ENCODE results near the gene TRAF3IP3. TPM values are rescaled to one million over a fixed set of nuclear protein-coding genes. Genes with fewer than 3 reads are reported as not detected.

The TRAF3IP3 gene
- total RNA-seq, 1 experiment from 2014 or later: 0.34 TPM

DNA sequence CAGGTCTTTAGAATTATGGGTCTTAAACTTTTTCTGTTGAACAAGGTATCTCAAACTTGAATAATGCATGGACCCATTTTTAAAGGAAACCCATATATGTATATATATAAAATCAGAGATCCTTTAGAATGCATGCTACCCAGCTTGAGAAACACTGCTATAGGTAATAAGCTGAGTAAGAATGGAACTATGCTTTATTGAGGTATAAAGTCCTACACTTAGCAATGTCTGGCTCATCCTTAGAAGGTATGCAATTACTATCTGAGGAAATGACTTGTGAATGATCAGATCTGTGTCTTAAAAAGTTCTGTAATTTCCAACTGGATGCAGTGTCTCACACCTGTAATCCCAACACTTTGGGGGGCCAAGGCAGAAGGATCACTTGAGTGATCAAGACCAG, 11.2 kb downstream of the TRAF3IP3 start:
- ChIA-PET CTCF (interaction anchor here (1.0 kb wide), 1 partner anchor 19 kb away, joined by 4 read pairs; no protein-coding TSS in a partner anchor), POLR2A (no interaction called here), RAD21 (ENCODE audit: low non-redundant PET in 1 of 2, low total read pairs in 2 of 2, uncharacterized antibody in 2 of 2, unreplicated experiment in 2 of 2) (no interaction called here)
- H2AFZ ChIP-seq (ENCODE audit: low read depth, low read length, poor library complexity, severe bottlenecking): no peak overlapping the region
- no peaks in the 10 kb centered on the region for H3K9me2 ChIP-seq (ENCODE audit: insufficient read depth)
- H4K20me1 ChIP-seq (ENCODE audit: insufficient read depth): no peaks in the 10 kb centered on the region
- no peaks in the 10 kb centered on the region for H3K4me1 ChIP-seq (ENCODE audit: control insufficient read depth in 1 of 2, insufficient read depth in 2 of 2, low read length in 2 of 2)
- no peaks in the 10 kb centered on the region for H3K79me2 ChIP-seq (ENCODE audit: insufficient read depth, low read length)
- no peak overlapping the region for H3K4me2 ChIP-seq (ENCODE audit: low read length)
- TF ChIP-seq SP1 (IDR thresholded peaks at IDR 0.05; ENCODE audit: low read depth) (no peak), ATF3 (IDR thresholded peaks at IDR 0.05) (no peak), EZH2 (IDR thresholded peaks at IDR 0.05) (no peak), MAX (IDR thresholded peaks at IDR 0.05) (no peak), TCF7L2 (IDR thresholded peaks at IDR 0.05; ENCODE audit: borderline replicate concordance, extremely low read depth, insufficient read depth, insufficient read length) (no peak)
- ATAC-seq (no peak), DNase-seq (ENCODE audit: low read depth, low spot score) (no peak)
- H3K4me3 ChIP-seq (replicated peaks in 1 of 2; ENCODE audit: low read depth in 1 of 2, low read length in 2 of 2): no peak overlapping the region
- H3K27ac ChIP-seq (ENCODE audit: low read depth, low read length): no peak overlapping the region
- BruUV-seq (replicated peaks): no TSS peak
- no peaks in the 10 kb centered on the region for H3K36me3 ChIP-seq (ENCODE audit: control insufficient read depth in 1 of 2, insufficient read depth in 2 of 2, low read length in 2 of 2)
- intact Hi-C loops (cut with micrococcal nuclease): no loop called here
- no peaks in the 10 kb centered on the region for H3K27me3 ChIP-seq (ENCODE audit: insufficient read depth, low read length)
- H3K9me3 ChIP-seq (ENCODE audit: control insufficient read depth in 1 of 2, insufficient read depth in 1 of 2, low read depth in 1 of 2, low read length in 2 of 2): no peaks in the 10 kb centered on the region; a peak in 1 of 4 replicates
- H3K9ac ChIP-seq (ENCODE audit: low read length): no peak overlapping the region

GRCh38 chr1:209767706-209768105, 11.9 kb downstream of the TRAF3IP3 start:
- Histone ChIP-seq H3K4me1 (ENCODE audit: control insufficient read depth in 1 of 2, insufficient read depth in 2 of 2, low read length in 2 of 2) (no peaks in the 10 kb centered on the region), H3K9me3 (ENCODE audit: control insufficient read depth in 1 of 2, insufficient read depth in 1 of 2, low read depth in 1 of 2, low read length in 2 of 2) (no peaks in the 10 kb centered on the region; a peak in 1 of 4 replicates), H3K27ac (ENCODE audit: low read depth, low read length) (no peak overlapping the region), H3K79me2 (ENCODE audit: insufficient read depth, low read length) (no peaks in the 10 kb centered on the region), H3K36me3 (ENCODE audit: control insufficient read depth in 1 of 2, insufficient read depth in 2 of 2, low read length in 2 of 2) (no peaks in the 10 kb centered on the region), H3K27me3 (ENCODE audit: insufficient read depth, low read length) (no peaks in the 10 kb centered on the region), H3K4me2 (ENCODE audit: low read length) (no peak overlapping the region), H2AFZ (ENCODE audit: low read depth, low read length, poor library complexity, severe bottlenecking) (no peak overlapping the region), H3K9ac (ENCODE audit: low read length) (no peak overlapping the region), H3K4me3 (replicated peaks in 1 of 2; ENCODE audit: low read depth in 1 of 2, low read length in 2 of 2) (no peak overlapping the region), H3K9me2 (ENCODE audit: insufficient read depth) (no peaks in the 10 kb centered on the region), H4K20me1 (ENCODE audit: insufficient read depth) (no peaks in the 10 kb centered on the region)
- TF ChIP-seq TCF7L2 (IDR thresholded peaks at IDR 0.05; ENCODE audit: borderline replicate concordance, extremely low read depth, insufficient read depth, insufficient read length) (no peak), POLR2A (IDR thresholded peaks at IDR 0.05; ENCODE audit: borderline replicate concordance, extremely low read depth, insufficient read depth, insufficient read length) (no peak)
- BruUV-seq (replicated peaks): no TSS peak
- ChIA-PET CTCF (interaction anchor here (1.0 kb wide), 1 partner anchor 20 kb away, joined by 4 read pairs; no protein-coding TSS in a partner anchor), POLR2A (no interaction called here), RAD21 (ENCODE audit: low non-redundant PET in 1 of 2, low total read pairs in 2 of 2, uncharacterized antibody in 2 of 2, unreplicated experiment in 2 of 2) (no interaction called here)
- no peak for DNase-seq (ENCODE audit: low read depth, low spot score)
- no peak for ATAC-seq
- intact Hi-C loops (cut with micrococcal nuclease): no loop called here
